GM18867 (cell line): Measurements from ENCODE around the gene KIN.
"Not testable (repeated sequence)": the region's sequence is repeated elsewhere in the genome, so short reads cannot be mapped to it uniquely, and the experiment has no call there.

Source experiments
- ATAC-seq: cut with Tn5 transposase; IDR thresholded peaks from one replicate; pipeline ENCODE4 v1.9.1; 2021; ENCODE audit warnings: mild to moderate bottlenecking, moderate library complexity; ENCODE audit not compliant: unreplicated experiment

Gene KIN

GRCh38 chr10:7795605-7796004, 7.8 kb upstream of the KIN start:
- ATAC-seq, result no peak

GRCh38 chr10:7794251-7795026, 6.6 kb upstream of the KIN start:
- no peak for ATAC-seq

- ATAC-seq, result no peak
Observed at GRCh38 chr10:7792541-7792940, 4.7 kb upstream of the KIN start.

GRCh38 chr10:7789390-7789789, 1.6 kb upstream of the KIN start:
- ATAC-seq, result no peak

- ATAC-seq, result peak; percentile 26
Observed at GRCh38 chr10:7788639-7789286, 970 bp upstream of the KIN start.

- peak; percentile 6 for ATAC-seq
Observed at GRCh38 chr10:7787150-7787856, 490 bp downstream of the KIN start.

GRCh38 chr10:7786430-7786829, 1.4 kb downstream of the KIN start:
- ATAC-seq, result no peak

GRCh38 chr10:7782194-7782593, 5.6 kb downstream of the KIN start:
- not testable (repeated sequence) for ATAC-seq

GRCh38 chr10:7776777-7777176, 11.0 kb downstream of the KIN start:
- no peak for ATAC-seq

GRCh38 chr10:7773845-7774801, 13.7 kb downstream of the KIN start:
- ATAC-seq, result no peak

GRCh38 chr10:7768417-7768816, 19.4 kb downstream of the KIN start:
- peak; percentile 55 for ATAC-seq

GRCh38 chr10:7767209-7767608, 20.6 kb downstream of the KIN start:
- no peak for ATAC-seq

- ATAC-seq, result no peak
Observed at GRCh38 chr10:7766241-7766640, 21.6 kb downstream of the KIN start.

GRCh38 chr10:7763929-7764328, 23.9 kb downstream of the KIN start:
- ATAC-seq, result no peak

GRCh38 chr10:7756360-7756992, 31.3 kb downstream of the KIN start:
- ATAC-seq, result no peak

GRCh38 chr10:7755103-7755502, 32.7 kb downstream of the KIN start:
- ATAC-seq, result no peak

GRCh38 chr10:7752251-7752650, 35.5 kb downstream of the KIN start:
- no peak for ATAC-seq

GRCh38 chr10:7750222-7750621, 37.6 kb downstream of the KIN start:
- no peak for ATAC-seq

- ATAC-seq, result not testable (repeated sequence)
Observed at GRCh38 chr10:7748637-7749036, 39.2 kb downstream of the KIN start.

GRCh38 chr10:7744307-7744706, 43.5 kb downstream of the KIN start:
- no peak for ATAC-seq
